IMR-90 (cell line): ENCODE results near the gene NOTCH3. TPM values are rescaled to one million over a fixed set of nuclear protein-coding genes. Genes with fewer than 3 reads are reported as not detected.
A peak's percentile ranks its signal among the peaks of the same experiment; 100 is the strongest.

ENCODE experiments used
- ATAC-seq: fragments of 200-7000 bp; cut with Tn5 transposase; 2 replicates; pipeline ENCODE4 v1.9.1; 2020; ENCODE audit warnings: low read depth, mild to moderate bottlenecking, moderate library complexity
- BruUV-seq: library from RNA; stranded (reverse); fragments of 400-500 nt; replicated peaks from 2 replicates; lab custom pipeline; 2021; lab: Mats Ljungman, UMichigan
- CTCF ChIA-PET: fragments of 300-600 bp; formaldehyde crosslinking; extraction: SDS; loops from one replicate; lab custom pipeline; 2021; ENCODE audit warnings: antibody characterized with exemption; lab: Yijun Ruan, JAX
- POLR2A ChIA-PET: fragments of 300-600 bp; sonication (Branson Sonifier 250); formaldehyde crosslinking; loops from one replicate; lab custom pipeline; 2022; ENCODE audit warnings: antibody characterized with exemption; ENCODE audit not compliant: unreplicated experiment; lab: Charles Lee
- DNase-seq: peaks from one replicate; pipeline ENCODE4 v3.0.0; 2013
- H2AFZ ChIP-seq: replicated peaks from 2 replicates; pipeline ENCODE3; 2013; ENCODE audit warnings: low read length, mild to moderate bottlenecking; ENCODE audit not compliant: poor library complexity
- H2AK5ac ChIP-seq: 2 replicates; pipeline ENCODE4 v1.6.1; 2013; ENCODE audit warnings: low read depth, low read length, inconsistent platforms
- H2AK9ac ChIP-seq: replicated peaks from 2 replicates; pipeline ENCODE3; 2013; ENCODE audit warnings: mild to moderate bottlenecking, low read depth, low read length, moderate library complexity; ENCODE audit not compliant: poor library complexity
- H2BK120ac ChIP-seq: 2 replicates; pipeline ENCODE4 v1.6.1; 2013; ENCODE audit warnings: low read depth, low read length, inconsistent platforms
- H2BK15ac ChIP-seq: 3 replicates; pipeline ENCODE4 v1.6.1; 2013; ENCODE audit warnings: low read depth, low read length, inconsistent platforms
- H2BK20ac ChIP-seq: 2 replicates; pipeline ENCODE4 v1.6.1; 2013; ENCODE audit warnings: low read depth, mild to moderate bottlenecking, inconsistent platforms, low read length, moderate library complexity
- H2BK5ac ChIP-seq: 2 replicates; pipeline ENCODE4 v1.6.1; 2013; ENCODE audit warnings: mild to moderate bottlenecking, low read depth, low read length, inconsistent platforms; ENCODE audit not compliant: poor library complexity, severe bottlenecking
- H3K14ac ChIP-seq: replicated peaks from 2 replicates; pipeline ENCODE4 v1.6.1; 2013; ENCODE audit warnings: low read depth, low read length, inconsistent platforms
- H3K18ac ChIP-seq: 2 replicates; pipeline ENCODE4 v1.6.1; 2013; ENCODE audit warnings: low read depth, low read length, control low read depth
- H3K23ac ChIP-seq: 2 replicates; pipeline ENCODE4 v1.6.1; 2013; ENCODE audit warnings: low read depth, low read length, inconsistent platforms
- H3K27ac ChIP-seq: 2 replicates; pipeline ENCODE4 v1.5.1; 2013; ENCODE audit warnings: mild to moderate bottlenecking, control low read depth, low read length; ENCODE audit not compliant: insufficient read depth
- H3K27me3 ChIP-seq: 2 replicates; pipeline ENCODE4 v1.6.1; 2013; ENCODE audit warnings: low read length; ENCODE audit not compliant: control insufficient read depth, insufficient read depth
- H3K36me3 ChIP-seq: 2 replicates; pipeline ENCODE4 v1.6.1; 2013; ENCODE audit warnings: low read length, mixed read lengths; ENCODE audit not compliant: control insufficient read depth, insufficient read depth
- H3K4ac ChIP-seq: 2 replicates; pipeline ENCODE4 v1.6.1; 2013; ENCODE audit warnings: low read depth, low read length, inconsistent platforms
- H3K4me1 ChIP-seq: 2 replicates; pipeline ENCODE4 v1.6.1; 2013; ENCODE audit warnings: low read length, mixed read lengths; ENCODE audit not compliant: control insufficient read depth, insufficient read depth
- H3K4me2 ChIP-seq: 2 replicates; pipeline ENCODE4 v1.6.1; 2013; ENCODE audit warnings: low read depth, mild to moderate bottlenecking, control low read depth, low read length, moderate library complexity
- H3K4me3 ChIP-seq: 2 replicates; pipeline ENCODE4 v1.5.1; 2013; ENCODE audit warnings: low read depth, mild to moderate bottlenecking, control low read depth, low read length, moderate library complexity; ENCODE audit not compliant: insufficient read depth
- H3K56ac ChIP-seq: 2 replicates; pipeline ENCODE4 v1.6.1; 2013; ENCODE audit warnings: low read length, inconsistent platforms; ENCODE audit not compliant: insufficient read depth; ENCODE audit errors: extremely low read depth
- H3K79me1 ChIP-seq, 2 experiments: 2 replicates each; pipeline ENCODE4 v1.6.1; 2013; ENCODE audit warnings: low read length in 2 of 2, inconsistent platforms in 1 of 2, low read depth in 1 of 2
- H3K9ac ChIP-seq: 2 replicates; pipeline ENCODE4 v1.6.1; 2013; ENCODE audit warnings: low read depth, low read length, control low read depth
- H3K9me1 ChIP-seq: 2 replicates; pipeline ENCODE4 v1.6.1; 2013; ENCODE audit warnings: low read length, inconsistent platforms; ENCODE audit not compliant: insufficient read depth
- H3K9me3 ChIP-seq: 2 replicates; pipeline ENCODE4 v1.6.1; 2013; ENCODE audit warnings: low read length; ENCODE audit not compliant: control insufficient read depth, insufficient read depth
- H4K20me1 ChIP-seq: 2 replicates; pipeline ENCODE4 v1.6.1; 2013; ENCODE audit warnings: low read length, inconsistent platforms; ENCODE audit not compliant: insufficient read depth
- H4K5ac ChIP-seq: 2 replicates; pipeline ENCODE4 v1.6.1; 2013; ENCODE audit warnings: mild to moderate bottlenecking, low read depth, low read length, control low read depth
- H4K8ac ChIP-seq, 2 experiments: 2 replicates each; pipeline ENCODE4 v1.6.1; 2013; ENCODE audit warnings: low read depth in 2 of 2, low read length in 2 of 2, control low read depth in 1 of 2, inconsistent platforms in 1 of 2
- H4K91ac ChIP-seq: 2 replicates; pipeline ENCODE4 v1.6.1; 2013; ENCODE audit warnings: low read depth, low read length, inconsistent platforms; ENCODE audit not compliant: insufficient read depth
- BHLHE40 ChIP-seq: fragments of 150-350 bp; IDR thresholded peaks from 2 replicates; pipeline ENCODE4 v1.6.1; 2016; ENCODE audit warnings: mild to moderate bottlenecking, low read depth, low read length
- FOS ChIP-seq: fragments of 150-350 bp; IDR thresholded peaks from 2 replicates; pipeline ENCODE4 v1.6.1; 2016; ENCODE audit warnings: low read depth, low read length
- MAZ ChIP-seq: IDR thresholded peaks from 2 replicates; pipeline ENCODE4 v1.6.1; 2012; ENCODE audit warnings: low read depth, mild to moderate bottlenecking, low read length, improper control_type of control experiment, moderate library complexity, borderline replicate concordance
- MXI1 ChIP-seq: IDR thresholded peaks from 2 replicates; pipeline ENCODE4 v1.6.1; 2012; ENCODE audit warnings: low read depth, mild to moderate bottlenecking, low read length, moderate library complexity, borderline replicate concordance
- NFE2L2 ChIP-seq: fragments of 150-350 bp; IDR thresholded peaks from 2 replicates; pipeline ENCODE4 v1.6.1; 2016; ENCODE audit warnings: low read depth, mild to moderate bottlenecking, low read length
- POLR2A ChIP-seq: IDR thresholded peaks from 2 replicates; pipeline ENCODE4 v1.6.1; 2012; ENCODE audit warnings: mild to moderate bottlenecking, low read depth, low read length
- RAD21 ChIP-seq: IDR thresholded peaks from 2 replicates; pipeline ENCODE4 v1.6.1; 2012; ENCODE audit warnings: low read length, improper control_type of control experiment
- RCOR1 ChIP-seq: IDR thresholded peaks from 2 replicates; pipeline ENCODE4 v1.6.1; 2012; ENCODE audit warnings: mild to moderate bottlenecking, low read length, improper control_type of control experiment; ENCODE audit not compliant: insufficient replicate concordance
- WGBS, 2 experiments: methylation state at CpG; one replicate each; pipeline versions ENCODE4 v1.1.5 to v1.1.7; 2013; ENCODE audit warnings: missing lambda C conversion rate in 2 of 2; ENCODE audit not compliant: insufficient read length in 1 of 2; ENCODE audit errors: extremely low coverage in 2 of 2; 5-methylcytosine and 5-hydroxymethylcytosine counted together
- dilution Hi-C: fragments of 300-500 bp; cut with HindIII; formaldehyde crosslinking; loops from one replicate; pipeline ENCODE4 v1.14.3; 2018; ENCODE audit warnings: low sequenced_read_pairs; ENCODE audit not compliant: unreplicated experiment
- in situ Hi-C: fragments of 300-500 bp; cut with MboI; formaldehyde crosslinking; loops from 3 replicates; pipeline ENCODE4 v1.14.3; 2019; ENCODE audit warnings: low sequenced_read_pairs, inconsistent platforms, mixed read lengths
- intact Hi-C: fragments of 100-400 bp; cut with micrococcal nuclease; formaldehyde crosslinking; loops from 2 replicates; pipeline ENCODE4 v1.10.0; 2022
- polyA plus RNA-seq, 3 experiments: library from polyadenylated mRNA; depleted of rRNA; stranded (reverse); fragments of >200 nt; gene quantifications; 2 replicates each; pipeline ENCODE4 v1.2.3, GENCODE V29; 2012; ENCODE audit warnings: low replicate concordance in 1 of 3
- total RNA-seq: library from RNA; depleted of rRNA; stranded (reverse); fragments of >200 nt; gene quantifications from 2 replicates; pipeline ENCODE4 v1.2.3, GENCODE V29; 2012
- TF ChIP-seq, protein P1 (sequence below): fragments of 150-350 bp; IDR thresholded peaks from 2 replicates; pipeline ENCODE4 v1.6.1; 2017; ENCODE audit warnings: mild to moderate bottlenecking, antibody characterized with exemption, low read length, low read depth

Gene NOTCH3
- total and polyA plus RNA-seq, 2 of the 4 experiments (the other 2 are of a cell fraction), result 5.9 to 25.1 TPM

GRCh38 chr19:15234431-15235130 lies 33.8 kb upstream of the NOTCH3 start:
- CTCF ChIA-PET, result no interaction called here
- H3K4me2 ChIP-seq, result no peak overlapping the region
- no peak overlapping the region for H3K9ac ChIP-seq
- H3K14ac ChIP-seq, result no peak overlapping the region
- H2AFZ ChIP-seq, result no peak overlapping the region
- intact Hi-C loops (no loop called here), dilution Hi-C loops (no loop called here), in situ Hi-C loops (no loop called here)
- H2BK20ac ChIP-seq, result no peak overlapping the region
- H3K23ac ChIP-seq, result no peak overlapping the region
- no peak overlapping the region for H3K4me3 ChIP-seq
- H3K9me1 ChIP-seq, result 0 out of 2 replicates have a peak, but pooled peaks cover 9% of the 10 kb centered on the region
- H2BK15ac ChIP-seq, result no peak overlapping the region
- no peak overlapping the region for H2AK5ac ChIP-seq
- H3K4ac ChIP-seq, result no peak overlapping the region
- H2AK9ac ChIP-seq, result no peak overlapping the region
- no peak for ATAC-seq
- no peak overlapping the region for H3K56ac ChIP-seq
- H3K36me3 ChIP-seq, result peaks cover 37% of the 10 kb centered on the region
- H3K18ac ChIP-seq, result no peak overlapping the region
- POLR2A ChIA-PET, result no interaction called here
- H4K91ac ChIP-seq, result no peak overlapping the region
- no peaks in the 10 kb centered on the region for H3K9me3 ChIP-seq
- H3K27ac ChIP-seq, result no peak overlapping the region
- H4K5ac ChIP-seq, result no peak overlapping the region
- H4K20me1 ChIP-seq, result peaks cover 2% of the 10 kb centered on the region
- DNase-seq, result peak; percentile 10
- no peak overlapping the region for H2BK120ac ChIP-seq
- BruUV-seq, result no TSS peak
- WGBS, 2 experiments, result 63% methylated on average over 1 of the region's 10 CpGs; no CpG with 5 or more reads in 1 of the 2 experiments
- TF ChIP-seq MAZ (no peak), RCOR1 (no peak), FOS (no peak), POLR2A (no peak), NFE2L2 (no peak), RAD21 (no peak), MXI1 (no peak), BHLHE40 (no peak)
- TF ChIP-seq, protein P1, sequence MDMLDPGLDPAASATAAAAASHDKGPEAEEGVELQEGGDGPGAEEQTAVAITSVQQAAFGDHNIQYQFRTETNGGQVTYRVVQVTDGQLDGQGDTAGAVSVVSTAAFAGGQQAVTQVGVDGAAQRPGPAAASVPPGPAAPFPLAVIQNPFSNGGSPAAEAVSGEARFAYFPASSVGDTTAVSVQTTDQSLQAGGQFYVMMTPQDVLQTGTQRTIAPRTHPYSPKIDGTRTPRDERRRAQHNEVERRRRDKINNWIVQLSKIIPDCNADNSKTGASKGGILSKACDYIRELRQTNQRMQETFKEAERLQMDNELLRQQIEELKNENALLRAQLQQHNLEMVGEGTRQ, result no peak
- H3K27me3 ChIP-seq, result no peaks in the 10 kb centered on the region
- no peak overlapping the region for H2BK5ac ChIP-seq
- H3K4me1 ChIP-seq, result peaks cover 2% of the 10 kb centered on the region; the same call in 1 of the 2 replicates
- 0 out of 4 replicates have a peak overlapping the region, but pooled peaks of 1 of the 2 experiments have one; percentile 7 for H4K8ac ChIP-seq
- H3K79me1 ChIP-seq, result peaks cover 7 to 13% of the 10 kb centered on the region in 2 experiments; a peak in 2 of 4 replicates
